Upper lobe of right lung (tissue), 1 donor: ENCODE data around the gene ADAMTSL3. TPM values are rescaled to one million over a fixed set of nuclear protein-coding genes. Genes with fewer than 3 reads are reported as not detected.

ENCODE experiments used
- ATAC-seq: fragments of 200-7000 bp; cut with Tn5 transposase; one replicate; pipeline ENCODE4 v1.9.1; 2020; ENCODE audit warnings: mild to moderate bottlenecking, moderate library complexity
- DNase-seq: peaks from one replicate; pipeline ENCODE4 v3.0.0-alpha.2; 2020
- H3K27ac ChIP-seq: fragments of 200-600 bp; one replicate; pipeline ENCODE4 v1.8.0; 2022
- H3K27me3 ChIP-seq: fragments of 200-600 bp; one replicate; pipeline ENCODE4 v1.8.0; 2022; ENCODE audit warnings: mild to moderate bottlenecking
- H3K36me3 ChIP-seq: fragments of 200-600 bp; one replicate; pipeline ENCODE4 v1.8.0; 2022
- H3K4me1 ChIP-seq: fragments of 200-600 bp; one replicate; pipeline ENCODE4 v1.8.0; 2022
- H3K4me3 ChIP-seq: fragments of 200-600 bp; one replicate; pipeline ENCODE4 v1.8.0; 2022; ENCODE audit warnings: mild to moderate bottlenecking
- H3K9me3 ChIP-seq: fragments of 200-600 bp; one replicate; pipeline ENCODE4 v1.8.0; 2022
- intact Hi-C: fragments of 100-400 bp; cut with DNase I; formaldehyde crosslinking; loops from one replicate; pipeline ENCODE4 v1.11.0; 2022
- total RNA-seq: library from RNA; stranded (reverse); fragmentation: NEBNext Ultra II Directional; extraction: Animal tissue kit (Norgen Biotek cat#: 25700); gene quantifications from one replicate; pipeline ENCODE4 v1.2.1, GENCODE V29; 2021
- TF ChIP-seq, protein P1 (sequence below): fragments of 200-600 bp; IDR thresholded peaks from one replicate; pipeline ENCODE4 v1.8.0; 2022; ENCODE audit warnings: antibody characterized with exemption
- donor health status: DM: no; HTN: yes; CAD: no; lungs with severe emphysema.

The ADAMTSL3 gene
- total RNA-seq, 1 donor from 2014 or later = 26.2 TPM

DNA sequence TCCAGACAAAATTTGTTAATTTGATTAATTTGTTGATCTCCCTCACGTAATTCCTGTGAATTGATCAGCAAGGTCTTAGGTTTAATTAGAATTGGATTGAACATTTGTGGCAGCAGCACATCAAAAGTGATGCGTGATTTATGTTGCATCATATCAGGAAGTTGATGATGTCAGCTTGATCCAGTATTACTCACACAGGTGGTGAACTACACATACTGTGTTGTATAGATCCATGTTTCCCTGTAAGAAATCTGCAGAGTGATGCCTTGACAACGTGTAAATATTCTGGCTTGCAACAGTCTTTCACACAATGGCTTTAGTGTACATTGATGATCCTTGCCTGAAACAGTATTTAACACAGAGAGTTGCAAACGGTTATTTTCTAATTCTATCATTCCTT is 200.4 kb downstream of the ADAMTSL3 start:
- no peaks in the 10 kb centered on the region for H3K27me3 ChIP-seq
- no peaks in the 10 kb centered on the region for H3K4me1 ChIP-seq
- H3K9me3 ChIP-seq = no peaks in the 10 kb centered on the region
- no peak overlapping the region for H3K4me3 ChIP-seq
- TF ChIP-seq, protein P1, sequence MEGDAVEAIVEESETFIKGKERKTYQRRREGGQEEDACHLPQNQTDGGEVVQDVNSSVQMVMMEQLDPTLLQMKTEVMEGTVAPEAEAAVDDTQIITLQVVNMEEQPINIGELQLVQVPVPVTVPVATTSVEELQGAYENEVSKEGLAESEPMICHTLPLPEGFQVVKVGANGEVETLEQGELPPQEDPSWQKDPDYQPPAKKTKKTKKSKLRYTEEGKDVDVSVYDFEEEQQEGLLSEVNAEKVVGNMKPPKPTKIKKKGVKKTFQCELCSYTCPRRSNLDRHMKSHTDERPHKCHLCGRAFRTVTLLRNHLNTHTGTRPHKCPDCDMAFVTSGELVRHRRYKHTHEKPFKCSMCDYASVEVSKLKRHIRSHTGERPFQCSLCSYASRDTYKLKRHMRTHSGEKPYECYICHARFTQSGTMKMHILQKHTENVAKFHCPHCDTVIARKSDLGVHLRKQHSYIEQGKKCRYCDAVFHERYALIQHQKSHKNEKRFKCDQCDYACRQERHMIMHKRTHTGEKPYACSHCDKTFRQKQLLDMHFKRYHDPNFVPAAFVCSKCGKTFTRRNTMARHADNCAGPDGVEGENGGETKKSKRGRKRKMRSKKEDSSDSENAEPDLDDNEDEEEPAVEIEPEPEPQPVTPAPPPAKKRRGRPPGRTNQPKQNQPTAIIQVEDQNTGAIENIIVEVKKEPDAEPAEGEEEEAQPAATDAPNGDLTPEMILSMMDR = no peak
- no peaks in the 10 kb centered on the region for H3K36me3 ChIP-seq
- DNase-seq = no peak
- no peak for ATAC-seq
- H3K27ac ChIP-seq = no peak overlapping the region
- intact Hi-C loops = no loop called here

GRCh38 chr15:83854950-83855707 is 201.2 kb downstream of the ADAMTSL3 start:
- ATAC-seq (no peak), DNase-seq (no peak)
- H3K4me1 ChIP-seq = no peaks in the 10 kb centered on the region
- no peak overlapping the region for H3K4me3 ChIP-seq
- TF ChIP-seq, protein P1 = no peak
- H3K9me3 ChIP-seq = no peaks in the 10 kb centered on the region
- intact Hi-C loops = no loop called here
- no peak overlapping the region for H3K27ac ChIP-seq
- no peaks in the 10 kb centered on the region for H3K36me3 ChIP-seq
- no peaks in the 10 kb centered on the region for H3K27me3 ChIP-seq

- Histone ChIP-seq H3K9me3 (no peaks in the 10 kb centered on the region), H3K4me1 (no peaks in the 10 kb centered on the region), H3K4me3 (no peak overlapping the region), H3K36me3 (no peaks in the 10 kb centered on the region), H3K27ac (no peak overlapping the region), H3K27me3 (no peaks in the 10 kb centered on the region)
- intact Hi-C loops = no loop called here
- ATAC-seq (no peak), DNase-seq (no peak)
- TF ChIP-seq, protein P1 = no peak
Observed at GRCh38 chr15:83855956-83856355, 202.0 kb downstream of the ADAMTSL3 start.

DNA sequence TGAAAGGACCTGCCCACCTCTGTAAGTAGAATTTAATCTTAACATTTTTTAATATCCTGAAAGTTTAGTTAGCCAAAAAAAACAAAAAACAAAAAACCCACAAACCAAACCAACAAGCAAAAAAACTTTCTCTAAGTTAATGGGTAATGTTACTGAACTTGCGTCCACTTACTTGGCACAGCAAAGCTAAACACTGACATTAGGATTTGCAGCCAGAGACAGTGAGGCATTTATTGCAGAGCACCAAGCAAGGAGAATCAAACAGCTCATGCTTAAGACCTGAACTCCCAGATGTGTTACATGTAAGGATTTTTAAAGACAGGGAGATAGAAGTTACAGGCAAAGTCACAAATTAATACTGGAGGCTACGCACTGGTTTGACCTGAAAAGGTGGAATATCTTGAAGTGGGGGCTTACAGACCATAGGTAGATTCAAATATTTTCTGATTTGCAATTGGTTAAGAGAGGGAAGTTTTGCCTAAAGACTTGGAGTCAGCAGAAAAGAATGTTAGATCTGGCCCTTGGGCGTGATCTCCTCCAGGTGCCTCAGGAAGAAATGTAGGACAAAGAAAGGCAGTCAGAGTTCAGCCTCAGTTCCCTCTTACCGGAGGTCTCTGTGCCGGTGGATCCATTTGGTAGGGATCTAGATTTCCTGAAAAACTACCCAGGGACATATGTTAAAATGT is 205.0 kb downstream of the ADAMTSL3 start:
- DNase-seq (no peak), ATAC-seq (no peak)
- Histone ChIP-seq H3K27ac (no peak overlapping the region), H3K27me3 (no peaks in the 10 kb centered on the region), H3K36me3 (no peaks in the 10 kb centered on the region), H3K4me1 (no peaks in the 10 kb centered on the region), H3K4me3 (no peak overlapping the region), H3K9me3 (no peaks in the 10 kb centered on the region)
- TF ChIP-seq, protein P1 = no peak
- intact Hi-C loops = no loop called here

DNA sequence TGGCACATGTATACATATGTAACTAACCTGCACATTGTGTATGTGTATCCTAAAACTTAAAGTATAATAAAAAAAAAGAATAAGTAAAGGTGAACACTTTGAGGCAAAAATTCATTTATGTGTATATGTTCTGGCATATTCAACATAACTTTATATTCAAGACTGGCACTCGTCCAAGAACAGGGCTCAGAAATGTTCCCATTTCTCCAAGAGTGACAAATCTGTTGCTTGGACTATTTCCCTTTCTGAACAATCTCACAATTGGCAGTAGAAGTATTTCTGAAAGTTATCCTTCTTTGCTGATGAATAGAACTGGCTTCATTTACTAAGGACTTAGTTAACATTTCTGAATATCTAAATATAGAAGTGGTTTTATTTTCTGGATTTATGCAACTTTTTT is 212.8 kb downstream of the ADAMTSL3 start:
- no peak overlapping the region for H3K27ac ChIP-seq
- peaks cover under 1% of the 10 kb centered on the region for H3K4me1 ChIP-seq
- ATAC-seq = no peak
- no peaks in the 10 kb centered on the region for H3K36me3 ChIP-seq
- H3K4me3 ChIP-seq = no peak overlapping the region
- TF ChIP-seq, protein P1 = no peak
- H3K27me3 ChIP-seq = no peaks in the 10 kb centered on the region
- intact Hi-C loops = no loop called here
- DNase-seq = no peak
- no peaks in the 10 kb centered on the region for H3K9me3 ChIP-seq
